GM23338 (cell line): ENCODE measurements around the gene WIPI1. TPM values are rescaled to one million over a fixed set of nuclear protein-coding genes. Genes with fewer than 3 reads are reported as not detected.

Source experiments
- ATAC-seq: fragments of 200-7000 bp; cut with Tn5 transposase; 3 replicates; pipeline ENCODE4 v1.9.1; 2020
- DNase-seq: peaks from one replicate; pipeline ENCODE4 v3.0.0-alpha.2; 2015; ENCODE audit warnings: low spot score
- H2AFZ ChIP-seq: fragments of 200-600 bp; sonication (generic); 2 replicates; pipeline ENCODE4 v1.8.0; 2016; ENCODE audit warnings: antibody characterized with exemption, mild to moderate bottlenecking, moderate library complexity
- H3F3A ChIP-seq: fragments of 200-600 bp; sonication (generic); replicated peaks from 2 replicates; pipeline ENCODE4 v1.8.0; 2017; ENCODE audit warnings: antibody characterized with exemption, mixed run types, low read depth
- H3K27ac ChIP-seq: fragments of 200-600 bp; sonication (generic); 2 replicates; pipeline ENCODE4 v1.6.1; 2016; ENCODE audit warnings: low read depth
- H3K27me3 ChIP-seq: fragments of 200-600 bp; sonication (generic); 2 replicates; pipeline ENCODE4 v1.8.0; 2016; ENCODE audit warnings: mild to moderate bottlenecking, mixed run types, moderate library complexity; ENCODE audit not compliant: insufficient read depth
- H3K36me3 ChIP-seq: fragments of 200-600 bp; sonication (generic); 2 replicates; pipeline ENCODE4 v1.8.0; 2016; ENCODE audit warnings: mild to moderate bottlenecking; ENCODE audit not compliant: insufficient read depth
- H3K4me1 ChIP-seq: fragments of 200-600 bp; sonication (generic); 2 replicates; pipeline ENCODE4 v1.8.0; 2016; ENCODE audit warnings: mild to moderate bottlenecking, moderate library complexity; ENCODE audit not compliant: insufficient read depth
- H3K4me2 ChIP-seq: fragments of 200-600 bp; sonication (generic); 2 replicates; pipeline ENCODE4 v1.7.1; 2017; ENCODE audit warnings: mixed run types
- H3K4me3 ChIP-seq: fragments of 200-600 bp; sonication (generic); 2 replicates; pipeline ENCODE4 v1.6.1; 2016; ENCODE audit warnings: mixed run types
- H3K79me2 ChIP-seq: fragments of 200-600 bp; sonication (generic); replicated peaks from 2 replicates; pipeline ENCODE4 v1.8.0; 2017; ENCODE audit warnings: mild to moderate bottlenecking; ENCODE audit not compliant: insufficient read depth
- H3K9me2 ChIP-seq: fragments of 200-600 bp; sonication (generic); 2 replicates; pipeline ENCODE4 v1.8.0; 2017; ENCODE audit not compliant: insufficient read depth
- H4K20me1 ChIP-seq: fragments of 200-600 bp; sonication (generic); replicated peaks from 2 replicates; pipeline ENCODE4 v1.8.0; 2017; ENCODE audit warnings: mild to moderate bottlenecking; ENCODE audit not compliant: insufficient read depth
- H3K27ac Mint-ChIP-seq: 2 replicates; pipeline ENCODE4 v1.8.0; 2020; ENCODE audit warnings: inconsistent platforms, mild to moderate bottlenecking, moderate library complexity, mixed read lengths
- H3K27me3 Mint-ChIP-seq: 3 replicates; pipeline ENCODE4 v1.8.0; 2022; ENCODE audit warnings: low read depth, mild to moderate bottlenecking, moderate library complexity, mixed read lengths, inconsistent platforms; ENCODE audit not compliant: insufficient read depth, poor library complexity
- H3K36me3 Mint-ChIP-seq: 3 replicates; pipeline ENCODE4 v1.8.0; 2021; ENCODE audit warnings: low read depth, mild to moderate bottlenecking, inconsistent platforms, moderate library complexity, mixed read lengths
- H3K4me1 Mint-ChIP-seq: 3 replicates; pipeline ENCODE4 v1.8.0; 2020; ENCODE audit warnings: mild to moderate bottlenecking, inconsistent platforms, mixed read lengths
- H3K4me3 Mint-ChIP-seq: 3 replicates; pipeline ENCODE4 v1.8.0; 2021; ENCODE audit warnings: moderate library complexity, mild to moderate bottlenecking, inconsistent platforms, mixed read lengths
- H3K9me3 Mint-ChIP-seq: 3 replicates; pipeline ENCODE4 v1.8.0; 2020; ENCODE audit warnings: moderate library complexity, mild to moderate bottlenecking, inconsistent platforms, mixed read lengths
- CREB1 ChIP-seq: fragments of 250-450 bp; sonication (Bioruptor Pico); IDR thresholded peaks from 2 replicates; pipeline ENCODE4 v1.5.0; 2020; ENCODE audit warnings: low read depth, mild to moderate bottlenecking, moderate library complexity
- EZH2phosphoT487 ChIP-seq: fragments of 200-600 bp; sonication (generic); IDR thresholded peaks from one replicate; pipeline ENCODE4 v1.8.1; 2018; ENCODE audit warnings: antibody characterized with exemption; ENCODE audit not compliant: unreplicated experiment
- NANOG ChIP-seq: IDR thresholded peaks from 2 replicates; pipeline ENCODE4 v1.6.1; 2016; ENCODE audit warnings: antibody characterized with exemption, borderline replicate concordance
- POLR2AphosphoS5 ChIP-seq: IDR thresholded peaks from 2 replicates; pipeline ENCODE4 v1.6.1; 2016; ENCODE audit warnings: antibody characterized with exemption, low read depth
- STAT1 ChIP-seq: IDR thresholded peaks from one replicate; pipeline ENCODE4 v1.6.1; 2016; ENCODE audit warnings: antibody characterized with exemption; ENCODE audit not compliant: unreplicated experiment
- ZNF114 ChIP-seq: fragments of 250-450 bp; sonication (Bioruptor Pico); IDR thresholded peaks from 2 replicates; pipeline ENCODE4 v1.5.0; 2020; ENCODE audit warnings: mild to moderate bottlenecking, moderate library complexity
- polyA plus RNA-seq: library from polyadenylated mRNA; unstranded; fragments of >200 nt; fragmentation: Nextera tagmentation; extraction: Ambion mirVana; gene quantifications from 2 replicates; pipeline ENCODE4 v1.2.1, GENCODE V29; 2016
- total RNA-seq: library from RNA; depleted of rRNA; stranded (reverse); fragments of >200 nt; shearing (Covaris generic); gene quantifications from 2 replicates; pipeline ENCODE4 v1.2.3, GENCODE V29; 2014
- TF ChIP-seq, protein P1 (sequence below): fragments of 250-450 bp; sonication (Bioruptor Pico); IDR thresholded peaks from 2 replicates; pipeline ENCODE4 v1.5.0; 2020; ENCODE audit warnings: mild to moderate bottlenecking, moderate library complexity
- TF ChIP-seq, protein P2 (sequence below): IDR thresholded peaks from one replicate; pipeline ENCODE4 v1.6.1; 2018; ENCODE audit warnings: antibody characterized with exemption; ENCODE audit not compliant: unreplicated experiment

WIPI1 gene
- total and polyA plus RNA-seq, 2 experiments from 2014 or later, result 24.1 to 29.3 TPM

DNA sequence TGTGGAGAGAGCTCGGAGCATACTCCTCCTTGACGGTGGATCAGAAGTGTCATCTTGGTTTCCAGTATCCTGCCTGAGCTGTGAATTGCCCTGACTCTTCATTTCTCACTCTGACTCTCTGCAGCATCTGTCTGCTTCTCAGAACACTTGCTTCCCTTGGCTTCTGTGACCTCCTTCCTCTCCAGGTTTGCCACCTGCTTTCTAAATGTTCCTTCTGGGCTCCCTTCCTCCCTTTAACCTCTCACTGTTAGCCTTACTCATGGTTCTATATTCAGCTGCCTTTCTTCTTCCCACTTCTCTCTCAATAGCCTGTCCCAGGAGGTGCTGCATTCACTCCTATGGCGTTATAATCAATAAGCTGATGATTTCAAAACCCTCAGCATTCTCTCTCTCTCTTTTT, 43.8 kb upstream of the WIPI1 start (continued):
- TF ChIP-seq, protein P1, sequence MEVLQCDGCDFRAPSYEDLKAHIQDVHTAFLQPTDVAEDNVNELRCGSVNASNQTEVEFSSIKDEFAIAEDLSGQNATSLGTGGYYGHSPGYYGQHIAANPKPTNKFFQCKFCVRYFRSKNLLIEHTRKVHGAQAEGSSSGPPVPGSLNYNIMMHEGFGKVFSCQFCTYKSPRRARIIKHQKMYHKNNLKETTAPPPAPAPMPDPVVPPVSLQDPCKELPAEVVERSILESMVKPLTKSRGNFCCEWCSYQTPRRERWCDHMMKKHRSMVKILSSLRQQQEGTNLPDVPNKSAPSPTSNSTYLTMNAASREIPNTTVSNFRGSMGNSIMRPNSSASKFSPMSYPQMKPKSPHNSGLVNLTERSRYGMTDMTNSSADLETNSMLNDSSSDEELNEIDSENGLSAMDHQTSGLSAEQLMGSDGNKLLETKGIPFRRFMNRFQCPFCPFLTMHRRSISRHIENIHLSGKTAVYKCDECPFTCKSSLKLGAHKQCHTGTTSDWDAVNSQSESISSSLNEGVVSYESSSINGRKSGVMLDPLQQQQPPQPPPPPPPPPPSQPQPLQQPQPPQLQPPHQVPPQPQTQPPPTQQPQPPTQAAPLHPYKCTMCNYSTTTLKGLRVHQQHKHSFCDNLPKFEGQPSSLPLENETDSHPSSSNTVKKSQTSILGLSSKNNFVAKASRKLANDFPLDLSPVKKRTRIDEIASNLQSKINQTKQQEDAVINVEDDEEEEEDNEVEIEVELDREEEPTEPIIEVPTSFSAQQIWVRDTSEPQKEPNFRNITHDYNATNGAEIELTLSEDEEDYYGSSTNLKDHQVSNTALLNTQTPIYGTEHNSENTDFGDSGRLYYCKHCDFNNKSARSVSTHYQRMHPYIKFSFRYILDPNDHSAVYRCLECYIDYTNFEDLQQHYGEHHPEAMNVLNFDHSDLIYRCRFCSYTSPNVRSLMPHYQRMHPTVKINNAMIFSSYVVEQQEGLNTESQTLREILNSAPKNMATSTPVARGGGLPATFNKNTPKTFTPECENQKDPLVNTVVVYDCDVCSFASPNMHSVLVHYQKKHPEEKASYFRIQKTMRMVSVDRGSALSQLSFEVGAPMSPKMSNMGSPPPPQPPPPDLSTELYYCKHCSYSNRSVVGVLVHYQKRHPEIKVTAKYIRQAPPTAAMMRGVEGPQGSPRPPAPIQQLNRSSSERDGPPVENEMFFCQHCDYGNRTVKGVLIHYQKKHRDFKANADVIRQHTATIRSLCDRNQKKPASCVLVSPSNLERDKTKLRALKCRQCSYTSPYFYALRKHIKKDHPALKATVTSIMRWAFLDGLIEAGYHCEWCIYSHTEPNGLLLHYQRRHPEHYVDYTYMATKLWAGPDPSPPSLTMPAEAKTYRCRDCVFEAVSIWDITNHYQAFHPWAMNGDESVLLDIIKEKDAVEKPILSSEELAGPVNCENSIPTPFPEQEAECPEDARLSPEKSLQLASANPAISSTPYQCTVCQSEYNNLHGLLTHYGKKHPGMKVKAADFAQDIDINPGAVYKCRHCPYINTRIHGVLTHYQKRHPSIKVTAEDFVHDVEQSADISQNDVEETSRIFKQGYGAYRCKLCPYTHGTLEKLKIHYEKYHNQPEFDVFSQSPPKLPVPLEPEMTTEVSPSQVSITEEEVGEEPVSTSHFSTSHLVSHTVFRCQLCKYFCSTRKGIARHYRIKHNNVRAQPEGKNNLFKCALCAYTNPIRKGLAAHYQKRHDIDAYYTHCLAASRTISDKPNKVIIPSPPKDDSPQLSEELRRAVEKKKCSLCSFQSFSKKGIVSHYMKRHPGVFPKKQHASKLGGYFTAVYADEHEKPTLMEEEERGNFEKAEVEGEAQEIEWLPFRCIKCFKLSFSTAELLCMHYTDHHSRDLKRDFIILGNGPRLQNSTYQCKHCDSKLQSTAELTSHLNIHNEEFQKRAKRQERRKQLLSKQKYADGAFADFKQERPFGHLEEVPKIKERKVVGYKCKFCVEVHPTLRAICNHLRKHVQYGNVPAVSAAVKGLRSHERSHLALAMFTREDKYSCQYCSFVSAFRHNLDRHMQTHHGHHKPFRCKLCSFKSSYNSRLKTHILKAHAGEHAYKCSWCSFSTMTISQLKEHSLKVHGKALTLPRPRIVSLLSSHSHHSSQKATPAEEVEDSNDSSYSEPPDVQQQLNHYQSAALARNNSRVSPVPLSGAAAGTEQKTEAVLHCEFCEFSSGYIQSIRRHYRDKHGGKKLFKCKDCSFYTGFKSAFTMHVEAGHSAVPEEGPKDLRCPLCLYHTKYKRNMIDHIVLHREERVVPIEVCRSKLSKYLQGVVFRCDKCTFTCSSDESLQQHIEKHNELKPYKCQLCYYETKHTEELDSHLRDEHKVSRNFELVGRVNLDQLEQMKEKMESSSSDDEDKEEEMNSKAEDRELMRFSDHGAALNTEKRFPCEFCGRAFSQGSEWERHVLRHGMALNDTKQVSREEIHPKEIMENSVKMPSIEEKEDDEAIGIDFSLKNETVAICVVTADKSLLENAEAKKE (CRISPR knock-in tag), result no peak
- TF ChIP-seq CREB1, result no peak

DNA sequence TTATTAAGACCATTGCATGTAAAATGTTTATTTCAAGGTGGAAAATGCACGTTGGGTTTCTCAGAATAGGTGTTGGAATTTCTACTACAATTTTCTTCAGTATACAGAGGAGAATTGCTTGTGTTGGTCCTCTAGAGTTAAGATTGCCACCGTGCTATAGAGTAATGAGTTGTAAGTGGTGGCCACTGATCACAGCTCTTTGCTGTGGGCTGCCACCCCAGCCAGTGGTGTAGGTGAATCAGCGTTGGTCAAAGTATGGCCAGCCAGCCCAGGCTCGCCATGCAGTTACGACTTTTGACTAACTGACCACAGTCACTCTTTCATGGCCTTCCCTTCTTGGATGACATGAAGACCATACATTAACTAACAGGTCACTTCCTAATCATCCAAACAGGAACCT, 42.3 kb upstream of the WIPI1 start:
- Histone ChIP-seq H2AFZ (no peak overlapping the region), H4K20me1 (no peaks in the 10 kb centered on the region), H3K9me2 (no peaks in the 10 kb centered on the region), H3K4me3 (no peak overlapping the region), H3K36me3 (no peaks in the 10 kb centered on the region), H3K4me1 (no peaks in the 10 kb centered on the region), H3K79me2 (no peaks in the 10 kb centered on the region), H3K27ac (no peak overlapping the region), H3K27me3 (no peaks in the 10 kb centered on the region), H3F3A (0 out of 2 replicates have a peak, but pooled peaks cover 3% of the 10 kb centered on the region), H3K4me2 (no peak overlapping the region)
- TF ChIP-seq STAT1 (no peak), ZNF114 (CRISPR knock-in tag) (no peak), CREB1 (no peak), POLR2AphosphoS5 (no peak), EZH2phosphoT487 (no peak), NANOG (no peak)
- TF ChIP-seq, protein P2, sequence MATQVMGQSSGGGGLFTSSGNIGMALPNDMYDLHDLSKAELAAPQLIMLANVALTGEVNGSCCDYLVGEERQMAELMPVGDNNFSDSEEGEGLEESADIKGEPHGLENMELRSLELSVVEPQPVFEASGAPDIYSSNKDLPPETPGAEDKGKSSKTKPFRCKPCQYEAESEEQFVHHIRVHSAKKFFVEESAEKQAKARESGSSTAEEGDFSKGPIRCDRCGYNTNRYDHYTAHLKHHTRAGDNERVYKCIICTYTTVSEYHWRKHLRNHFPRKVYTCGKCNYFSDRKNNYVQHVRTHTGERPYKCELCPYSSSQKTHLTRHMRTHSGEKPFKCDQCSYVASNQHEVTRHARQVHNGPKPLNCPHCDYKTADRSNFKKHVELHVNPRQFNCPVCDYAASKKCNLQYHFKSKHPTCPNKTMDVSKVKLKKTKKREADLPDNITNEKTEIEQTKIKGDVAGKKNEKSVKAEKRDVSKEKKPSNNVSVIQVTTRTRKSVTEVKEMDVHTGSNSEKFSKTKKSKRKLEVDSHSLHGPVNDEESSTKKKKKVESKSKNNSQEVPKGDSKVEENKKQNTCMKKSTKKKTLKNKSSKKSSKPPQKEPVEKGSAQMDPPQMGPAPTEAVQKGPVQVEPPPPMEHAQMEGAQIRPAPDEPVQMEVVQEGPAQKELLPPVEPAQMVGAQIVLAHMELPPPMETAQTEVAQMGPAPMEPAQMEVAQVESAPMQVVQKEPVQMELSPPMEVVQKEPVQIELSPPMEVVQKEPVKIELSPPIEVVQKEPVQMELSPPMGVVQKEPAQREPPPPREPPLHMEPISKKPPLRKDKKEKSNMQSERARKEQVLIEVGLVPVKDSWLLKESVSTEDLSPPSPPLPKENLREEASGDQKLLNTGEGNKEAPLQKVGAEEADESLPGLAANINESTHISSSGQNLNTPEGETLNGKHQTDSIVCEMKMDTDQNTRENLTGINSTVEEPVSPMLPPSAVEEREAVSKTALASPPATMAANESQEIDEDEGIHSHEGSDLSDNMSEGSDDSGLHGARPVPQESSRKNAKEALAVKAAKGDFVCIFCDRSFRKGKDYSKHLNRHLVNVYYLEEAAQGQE, result no peak
- Mint-ChIP-seq H3K27me3 (peaks cover 6% of the 10 kb centered on the region), H3K4me3 (no peak overlapping the region), H3K9me3 (peaks cover 8% of the 10 kb centered on the region), H3K36me3 (peaks cover 5% of the 10 kb centered on the region; the same call in 2 of the 3 replicates), H3K4me1 (no peaks in the 10 kb centered on the region), H3K27ac (no peak overlapping the region)
- no peak for ATAC-seq
- DNase-seq, result no peak
